ENCODE results near the gene C1QTNF12.
A peak's percentile ranks its signal among the peaks of the same experiment; 100 is the strongest.

C1QTNF12 gene

DNA sequence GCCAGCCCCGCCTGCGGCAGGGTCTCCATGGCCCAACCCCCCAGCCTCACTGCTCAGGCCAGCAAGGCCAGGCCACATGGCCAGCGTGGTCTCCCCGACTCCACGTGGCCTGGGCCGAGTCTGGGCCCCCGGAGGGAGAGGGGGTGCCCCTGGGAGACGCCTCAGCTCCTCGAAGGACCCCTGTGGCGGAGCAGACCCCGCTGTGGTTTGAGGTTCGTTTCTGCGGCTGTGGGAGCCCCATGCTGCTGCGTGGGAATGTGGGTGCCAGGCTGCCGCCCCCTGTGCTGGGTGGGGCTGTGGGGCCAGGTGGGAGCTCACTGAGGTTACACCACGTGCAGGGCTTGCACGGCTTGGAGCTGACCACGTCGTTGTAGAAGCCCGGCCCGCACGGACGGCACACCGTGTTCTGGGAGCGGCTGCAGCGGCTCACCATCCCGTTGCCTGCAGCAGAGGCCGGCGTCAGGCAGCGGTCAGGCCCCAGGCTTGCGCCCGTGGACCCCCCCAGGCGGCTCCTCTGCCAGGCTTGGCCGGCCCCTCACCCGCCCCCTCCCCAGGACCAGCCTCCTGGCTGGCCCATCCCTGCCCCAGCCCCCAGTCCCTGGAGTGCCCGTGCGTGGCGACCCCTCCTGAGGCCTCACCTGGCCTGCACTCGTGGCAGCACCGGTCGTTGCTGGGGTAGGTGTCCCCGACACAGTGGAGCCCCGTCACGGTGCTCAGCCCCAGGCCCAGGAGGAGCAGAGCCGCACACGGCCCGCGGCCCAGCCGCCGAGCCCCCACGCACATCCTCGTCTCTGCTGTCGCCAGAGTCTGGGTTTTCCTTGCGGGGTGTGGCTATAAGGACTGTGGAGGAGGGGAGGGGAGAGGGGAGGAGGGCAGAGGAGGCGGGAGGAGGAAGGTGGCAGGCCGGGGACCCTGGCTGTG lies 32.9 kb downstream of the C1QTNF12 start, which contains the start of gene TNFRSF4:
TNFRSF4 (minus strand) TSS at position 809 of the 921 bp plus-strand sequence; CDS start at position 783, 26 bp downstream.
- DNase-seq (ENCODE audit: low spot score) = no peak

GRCh38 chr1:1212780-1213344 lies 33.7 kb downstream of the C1QTNF12 start:
- DNase-seq (ENCODE audit: low spot score) = no peak

GRCh38 chr1:1211541-1212441 lies 34.7 kb downstream of the C1QTNF12 start:
- no peak for DNase-seq (ENCODE audit: low spot score)

GRCh38 chr1:1210726-1211540 lies 35.6 kb downstream of the C1QTNF12 start:
- DNase-seq (ENCODE audit: low spot score) = no peak

- no peak for DNase-seq (ENCODE audit: low spot score)
Measured at GRCh38 chr1:1208713-1209433, 37.6 kb downstream of the C1QTNF12 start.

DNA sequence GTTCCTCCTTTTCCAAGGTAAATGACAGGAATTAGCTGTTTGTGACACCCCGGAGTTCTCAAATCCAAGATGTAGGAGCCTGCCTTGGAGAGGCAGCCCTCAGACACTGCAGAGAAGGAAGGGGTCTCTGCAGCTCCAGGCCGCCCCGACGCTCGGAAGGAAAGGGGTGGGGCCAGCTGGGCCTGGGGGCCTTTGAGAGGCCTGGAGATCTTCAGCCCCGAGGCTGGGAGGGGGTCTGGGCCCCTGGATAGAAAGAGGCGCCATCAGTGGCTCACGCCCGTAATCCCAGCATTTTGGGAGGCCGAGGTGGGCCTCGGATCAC lies 39.0 kb downstream of the C1QTNF12 start:
- no peak for DNase-seq (ENCODE audit: low spot score)

- DNase-seq (ENCODE audit: low spot score) = no peak
Measured at GRCh38 chr1:1206966-1207531, 39.5 kb downstream of the C1QTNF12 start.

DNA sequence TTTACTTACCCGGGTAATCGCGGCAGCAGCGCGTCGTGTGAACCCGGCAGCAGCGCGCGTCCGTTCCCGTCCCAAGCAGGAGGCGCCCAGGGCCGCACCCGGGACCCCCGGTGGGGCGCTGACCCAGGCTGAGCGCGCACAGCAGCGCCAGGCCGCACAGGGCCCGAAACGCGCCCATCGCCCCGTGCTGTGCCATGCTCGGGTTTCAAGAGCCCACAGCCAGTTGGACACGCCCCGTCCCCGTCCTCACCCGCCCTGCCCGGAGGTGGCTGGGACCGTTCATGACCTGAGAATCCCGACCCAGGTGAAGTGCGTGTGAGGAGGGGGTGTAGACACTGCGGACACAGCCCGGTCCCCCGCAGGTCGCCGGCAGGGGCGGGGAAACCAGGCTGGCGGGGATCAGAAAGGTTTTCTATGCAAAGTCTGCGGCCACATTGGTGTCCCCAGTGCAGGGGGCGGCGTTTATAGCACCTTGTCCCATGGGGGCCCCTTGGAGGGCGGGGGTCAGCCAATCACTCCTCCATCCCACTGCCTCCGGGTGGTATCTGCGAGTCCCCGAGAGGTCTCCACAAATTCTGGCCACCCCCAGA lies 40.1 kb downstream of the C1QTNF12 start, which contains the start of gene TNFRSF18:
TNFRSF18 (minus strand) TSS at position 217 of the 590 bp plus-strand sequence; CDS start at position 196, 21 bp downstream.
- DNase-seq (ENCODE audit: low spot score) = no peak

- DNase-seq (ENCODE audit: low spot score) = no peak
Measured at GRCh38 chr1:1205769-1206375, 40.6 kb downstream of the C1QTNF12 start.

DNA sequence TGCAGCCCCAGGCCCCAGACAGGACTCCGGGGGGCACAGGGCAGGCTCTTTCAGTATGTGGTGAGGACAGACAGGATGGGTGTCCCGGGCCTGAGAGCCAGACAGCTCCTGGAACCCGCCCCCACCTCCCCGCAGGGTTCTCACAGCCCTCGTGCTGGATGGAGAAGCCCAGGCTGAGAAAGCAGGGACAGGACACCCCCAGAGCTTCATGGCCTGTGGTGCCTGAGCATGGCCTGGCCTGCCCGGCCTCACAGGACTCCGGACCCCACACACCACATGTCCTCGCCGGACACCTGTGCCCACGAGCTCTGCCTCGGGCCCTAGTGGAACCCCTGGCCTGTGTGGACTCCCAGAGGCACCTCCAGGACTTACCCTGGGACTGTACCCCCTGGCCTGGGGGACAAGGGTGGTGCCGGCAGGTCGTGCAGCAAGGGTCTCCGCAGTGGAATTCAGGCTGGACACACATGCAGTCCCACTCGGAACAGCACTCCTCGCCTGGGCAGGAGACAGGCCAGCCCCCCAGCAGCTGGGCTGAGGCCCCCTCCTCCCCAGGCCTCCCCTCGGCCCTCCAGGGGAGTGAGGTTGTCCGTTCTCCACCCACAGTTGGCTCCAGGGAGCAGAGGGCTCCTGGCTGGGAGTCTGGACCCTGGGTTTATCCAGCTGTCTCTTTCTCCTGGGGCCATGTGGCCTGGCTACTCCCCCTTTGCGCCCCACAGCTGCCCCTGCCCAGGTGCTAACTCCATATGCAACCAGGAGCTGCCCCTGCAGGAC lies 41.3 kb downstream of the C1QTNF12 start:
- no peak for DNase-seq (ENCODE audit: low spot score)

DNA sequence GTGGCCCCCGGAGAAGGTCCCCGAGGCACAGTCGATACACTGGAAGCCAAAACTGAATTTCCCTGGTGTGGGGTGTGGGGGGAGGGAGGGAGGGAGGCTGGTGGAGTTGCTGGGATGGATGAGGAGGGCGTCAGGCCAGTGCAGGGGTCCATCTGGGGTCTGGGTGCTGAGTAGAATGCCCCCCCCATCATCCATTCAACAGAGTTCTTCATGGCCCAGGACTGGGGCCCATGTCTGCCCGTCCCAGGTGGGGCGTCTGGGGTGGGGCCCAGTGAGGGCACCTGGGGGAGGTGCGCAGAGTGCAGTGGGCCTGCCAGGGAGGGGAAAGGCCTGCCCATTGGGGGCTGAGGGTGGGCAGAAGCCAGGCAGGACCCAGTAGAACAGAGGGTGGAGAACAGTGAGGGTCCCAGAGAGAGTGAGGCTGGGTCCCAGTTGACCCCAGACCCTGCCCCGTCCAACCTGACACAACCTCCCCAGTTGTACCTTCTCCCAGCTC lies 42.0 kb downstream of the C1QTNF12 start:
- DNase-seq (ENCODE audit: low spot score) = no peak

DNA sequence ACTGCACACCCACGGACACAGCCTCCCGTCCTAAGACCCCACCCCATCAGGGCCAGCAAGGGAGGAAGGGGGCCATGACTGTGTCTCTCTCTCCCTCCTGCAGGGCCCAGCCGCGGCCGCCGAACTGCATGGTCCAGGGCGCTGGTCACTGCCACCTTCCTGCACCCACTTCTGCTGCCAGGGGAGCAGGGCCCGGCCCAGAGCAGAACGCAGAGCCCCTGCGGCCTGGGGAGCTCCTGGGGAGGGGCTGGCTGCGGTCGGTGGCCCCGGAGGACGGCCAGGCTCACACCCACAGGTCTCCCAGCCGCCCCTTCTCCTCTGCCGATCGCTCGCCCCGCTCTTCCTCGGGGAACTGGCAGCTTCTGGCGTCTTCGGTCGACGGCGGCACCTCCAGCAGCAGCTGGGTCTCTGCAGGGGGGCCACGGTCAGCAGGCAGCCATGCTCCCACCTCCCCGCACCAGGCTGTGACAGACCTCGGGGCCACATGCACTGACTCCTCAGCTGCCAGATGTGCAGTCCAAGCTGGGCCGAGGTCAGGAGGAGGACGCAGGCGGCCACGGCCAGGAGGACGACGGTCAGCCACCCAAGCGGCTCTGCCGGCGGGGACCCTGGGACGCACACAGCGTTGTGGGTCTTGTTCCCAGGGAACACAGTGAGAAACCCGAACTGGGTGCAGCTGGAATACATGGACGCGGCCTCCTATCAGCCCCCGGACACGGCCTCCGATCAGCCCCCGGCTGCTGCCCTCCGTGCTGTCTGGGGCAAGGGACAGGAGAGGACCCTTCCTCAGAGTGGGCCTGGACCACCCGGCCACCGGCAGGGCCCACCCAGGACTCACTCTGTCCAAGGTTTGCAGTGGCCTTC lies 42.7 kb downstream of the C1QTNF12 start:
- no peak for DNase-seq (ENCODE audit: low spot score)

DNA sequence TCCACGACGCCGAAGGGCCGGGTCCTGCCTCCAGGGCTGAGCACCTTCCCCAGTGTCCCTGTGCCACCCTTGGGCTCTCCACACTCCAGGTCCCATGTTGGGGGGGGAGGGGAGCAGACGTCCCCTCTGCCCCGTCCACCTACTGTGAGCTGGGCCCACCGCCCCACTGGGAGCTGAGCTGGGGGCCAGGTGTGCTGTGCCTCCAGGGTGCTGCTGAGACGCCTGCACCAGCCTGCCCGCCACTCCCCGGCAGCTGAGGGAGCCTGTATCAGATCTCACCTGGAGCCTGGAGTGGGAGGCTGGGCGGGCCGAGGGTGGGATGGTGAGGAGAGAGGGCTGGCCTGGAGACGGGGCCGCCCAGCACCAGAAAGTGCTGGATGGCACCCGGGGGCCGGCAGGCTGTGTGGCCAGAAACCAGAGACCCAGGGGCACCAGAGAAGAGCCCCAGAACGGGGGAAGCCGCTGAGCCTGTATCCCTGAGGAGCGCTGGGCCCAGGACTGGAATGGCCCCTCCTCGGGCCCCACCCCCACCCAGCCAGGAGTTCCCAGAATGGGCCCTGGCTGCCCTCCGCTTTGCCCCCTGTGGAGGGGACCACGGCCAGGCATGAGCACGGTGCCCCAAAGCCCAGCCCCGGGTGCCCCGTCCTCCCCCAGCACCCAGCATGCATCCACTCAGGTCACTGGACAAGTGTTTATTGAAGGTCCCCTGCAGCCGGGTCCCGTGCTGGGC lies 43.5 kb downstream of the C1QTNF12 start:
- DNase-seq (ENCODE audit: low spot score) = no peak

DNA sequence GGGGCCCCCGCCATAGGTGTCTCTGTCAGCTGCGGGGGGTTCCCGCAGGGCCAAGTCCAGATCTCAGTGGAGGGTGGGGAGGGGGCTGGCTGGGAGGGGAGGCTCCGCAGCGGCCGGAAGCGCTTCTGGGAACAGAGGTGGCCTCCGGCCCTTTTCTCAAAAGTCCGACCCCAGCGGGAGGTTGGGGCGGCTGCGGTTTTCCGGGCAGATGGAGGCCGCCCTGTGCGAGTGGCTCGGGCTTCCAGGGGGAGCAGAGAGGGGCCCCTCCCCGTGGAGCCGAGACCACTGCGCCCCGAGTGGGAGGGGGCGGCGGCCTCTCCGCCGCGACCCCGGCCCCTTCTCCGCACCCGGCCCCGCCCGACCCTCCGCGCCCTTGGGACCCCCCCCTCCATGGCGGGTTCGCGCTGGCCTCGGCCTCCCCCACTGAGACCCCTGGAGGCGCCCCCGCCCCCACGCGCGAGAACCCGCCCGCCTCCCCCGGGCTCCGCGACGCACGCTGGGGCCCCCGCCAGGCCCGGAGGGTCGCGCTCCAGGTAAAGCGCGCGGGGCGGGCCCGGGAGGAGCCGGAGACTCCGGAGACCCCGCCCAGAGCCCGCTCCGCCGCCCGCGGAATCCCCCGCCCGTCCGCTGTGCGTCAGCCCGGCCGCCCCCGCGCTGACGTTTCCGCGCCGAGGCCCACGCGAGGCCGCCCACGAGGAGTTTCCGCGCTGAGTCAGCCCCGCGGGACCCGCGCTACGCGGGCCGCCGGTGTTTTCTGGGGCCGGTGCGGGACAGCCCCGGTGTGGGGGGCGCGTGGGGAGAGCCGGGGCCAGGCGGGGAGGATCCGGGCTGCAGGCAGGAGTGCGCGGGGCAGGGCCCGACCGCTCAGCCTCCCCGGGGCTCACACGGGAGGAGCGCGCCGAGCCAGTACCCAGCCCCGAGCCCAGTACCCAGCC lies 45.4 kb downstream of the C1QTNF12 start:
- DNase-seq (ENCODE audit: low spot score) = peak; percentile 86

GRCh38 chr1:1199961-1200875 lies 46.3 kb downstream of the C1QTNF12 start:
- DNase-seq (ENCODE audit: low spot score) = no peak

All from AG08396 (cell line).